Mammary epithelial cell (primary cell): ENCODE measurements around the gene TRPC4AP.

Experiments
- EZH2 ChIP-seq: IDR thresholded peaks from 2 replicates; pipeline ENCODE4 v1.6.1; 2012; ENCODE audit warnings: low read length, inconsistent platforms, borderline replicate concordance
- TF ChIP-seq, protein P1 (sequence below), 2 donors: IDR thresholded peaks in 1 of 2; conservative IDR thresholded peaks in 1 of 2; 2 replicates each; pipeline ENCODE4 v1.5.1; 2011 to 2012; ENCODE audit warnings: inconsistent platforms in 2 of 2, low read length in 2 of 2, mild to moderate bottlenecking in 2 of 2, control low read depth in 1 of 2, low read depth in 1 of 2; ENCODE audit not compliant: insufficient read depth in 1 of 2; ENCODE audit errors: extremely low read depth in 1 of 2

DNA sequence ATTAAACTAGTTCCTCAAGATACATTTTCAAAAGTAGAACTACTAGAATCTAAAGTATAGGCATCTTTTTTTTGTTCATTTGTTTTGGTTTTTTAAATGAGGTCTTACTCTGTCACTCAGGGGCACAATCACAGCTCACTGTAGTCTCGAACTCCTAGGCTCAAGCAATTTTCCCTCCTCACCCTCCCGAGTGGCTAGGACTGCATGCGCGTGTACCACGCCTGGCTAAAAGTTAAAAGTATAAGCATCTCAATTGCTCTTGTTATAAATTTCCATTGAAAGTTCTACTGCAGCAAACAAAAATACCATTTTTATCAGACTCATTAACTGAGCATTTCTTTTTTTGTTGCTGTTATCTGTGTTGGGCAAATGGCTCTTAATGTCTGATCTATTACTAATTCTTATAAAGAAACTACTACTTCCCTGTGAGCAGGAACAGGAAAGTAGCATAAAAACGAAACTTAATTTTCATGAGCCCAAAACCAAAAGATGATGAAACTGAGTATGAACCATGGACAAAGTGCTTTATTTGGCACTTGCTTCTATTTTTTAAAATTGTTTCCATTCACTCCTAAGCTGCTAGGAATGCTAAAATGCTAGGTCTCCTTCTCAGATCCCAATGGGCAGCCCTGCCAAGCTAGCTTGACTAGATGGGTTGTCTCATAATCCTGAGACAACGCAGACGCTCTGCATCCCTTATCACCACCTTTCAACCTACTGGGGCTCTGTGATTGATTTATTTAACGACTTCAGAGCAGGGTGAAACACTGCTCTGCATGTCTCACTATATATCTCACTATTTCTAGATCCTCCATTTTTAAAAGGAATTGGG is 36.9 kb downstream of the TRPC4AP start:
- no peak for TF ChIP-seq EZH2
- TF ChIP-seq, protein P1, sequence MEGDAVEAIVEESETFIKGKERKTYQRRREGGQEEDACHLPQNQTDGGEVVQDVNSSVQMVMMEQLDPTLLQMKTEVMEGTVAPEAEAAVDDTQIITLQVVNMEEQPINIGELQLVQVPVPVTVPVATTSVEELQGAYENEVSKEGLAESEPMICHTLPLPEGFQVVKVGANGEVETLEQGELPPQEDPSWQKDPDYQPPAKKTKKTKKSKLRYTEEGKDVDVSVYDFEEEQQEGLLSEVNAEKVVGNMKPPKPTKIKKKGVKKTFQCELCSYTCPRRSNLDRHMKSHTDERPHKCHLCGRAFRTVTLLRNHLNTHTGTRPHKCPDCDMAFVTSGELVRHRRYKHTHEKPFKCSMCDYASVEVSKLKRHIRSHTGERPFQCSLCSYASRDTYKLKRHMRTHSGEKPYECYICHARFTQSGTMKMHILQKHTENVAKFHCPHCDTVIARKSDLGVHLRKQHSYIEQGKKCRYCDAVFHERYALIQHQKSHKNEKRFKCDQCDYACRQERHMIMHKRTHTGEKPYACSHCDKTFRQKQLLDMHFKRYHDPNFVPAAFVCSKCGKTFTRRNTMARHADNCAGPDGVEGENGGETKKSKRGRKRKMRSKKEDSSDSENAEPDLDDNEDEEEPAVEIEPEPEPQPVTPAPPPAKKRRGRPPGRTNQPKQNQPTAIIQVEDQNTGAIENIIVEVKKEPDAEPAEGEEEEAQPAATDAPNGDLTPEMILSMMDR (conservative IDR thresholded peaks at IDR 0.05 in 1 of 2, IDR thresholded peaks at IDR 0.05 in 1 of 2; ENCODE audit: extremely low read depth in 1 of 2, insufficient read depth in 1 of 2, low read depth in 1 of 2, low read length in 2 of 2) = no peak
